ENCODE results near the gene APOL4.

DNA sequence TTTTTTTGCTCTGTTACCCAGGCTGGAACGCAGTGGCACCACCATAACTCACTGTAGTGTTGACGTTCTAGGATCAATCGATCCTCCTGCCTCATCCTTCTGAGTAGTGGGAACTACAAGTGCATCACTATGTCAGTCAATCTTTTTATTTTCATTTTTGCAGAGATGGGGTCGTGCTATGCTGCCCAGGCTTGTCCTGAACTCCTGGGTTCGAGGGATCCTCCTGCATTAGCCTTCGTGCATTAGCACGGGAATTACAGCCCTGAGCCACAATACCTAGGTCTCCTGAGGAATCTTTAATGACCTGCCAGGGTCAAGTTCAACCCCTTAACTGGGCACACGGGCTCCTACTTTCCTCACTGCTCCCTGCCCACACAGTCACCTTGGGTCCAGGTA, 45.5 kb downstream of the APOL4 start:
- TF ChIP-seq, protein P1, sequence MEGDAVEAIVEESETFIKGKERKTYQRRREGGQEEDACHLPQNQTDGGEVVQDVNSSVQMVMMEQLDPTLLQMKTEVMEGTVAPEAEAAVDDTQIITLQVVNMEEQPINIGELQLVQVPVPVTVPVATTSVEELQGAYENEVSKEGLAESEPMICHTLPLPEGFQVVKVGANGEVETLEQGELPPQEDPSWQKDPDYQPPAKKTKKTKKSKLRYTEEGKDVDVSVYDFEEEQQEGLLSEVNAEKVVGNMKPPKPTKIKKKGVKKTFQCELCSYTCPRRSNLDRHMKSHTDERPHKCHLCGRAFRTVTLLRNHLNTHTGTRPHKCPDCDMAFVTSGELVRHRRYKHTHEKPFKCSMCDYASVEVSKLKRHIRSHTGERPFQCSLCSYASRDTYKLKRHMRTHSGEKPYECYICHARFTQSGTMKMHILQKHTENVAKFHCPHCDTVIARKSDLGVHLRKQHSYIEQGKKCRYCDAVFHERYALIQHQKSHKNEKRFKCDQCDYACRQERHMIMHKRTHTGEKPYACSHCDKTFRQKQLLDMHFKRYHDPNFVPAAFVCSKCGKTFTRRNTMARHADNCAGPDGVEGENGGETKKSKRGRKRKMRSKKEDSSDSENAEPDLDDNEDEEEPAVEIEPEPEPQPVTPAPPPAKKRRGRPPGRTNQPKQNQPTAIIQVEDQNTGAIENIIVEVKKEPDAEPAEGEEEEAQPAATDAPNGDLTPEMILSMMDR (IDR thresholded peaks at IDR 0.05) = no peak
- TF ChIP-seq SP1 (CRISPR knock-in tag; conservative IDR thresholded peaks at IDR 0.05) (no peak), ETV6 (CRISPR knock-in tag; IDR thresholded peaks at IDR 0.05) (no peak), ZNF232 (CRISPR knock-in tag; IDR thresholded peaks at IDR 0.05) (no peak), ZBTB21 (CRISPR knock-in tag; IDR thresholded peaks at IDR 0.05; ENCODE audit: borderline replicate concordance) (no peak), TEAD1 (CRISPR knock-in tag; IDR thresholded peaks at IDR 0.05) (no peak), FOXK1 (CRISPR knock-in tag; IDR thresholded peaks at IDR 0.05) (no peak), ZNF416 (CRISPR knock-in tag; IDR thresholded peaks at IDR 0.05) (no peak), ZNF263 (CRISPR knock-in tag; IDR thresholded peaks at IDR 0.05; ENCODE audit: low read depth) (no peak), FOXJ3 (CRISPR knock-in tag; IDR thresholded peaks at IDR 0.05; ENCODE audit: borderline replicate concordance) (no peak)
- TF ChIP-seq, protein P2, sequence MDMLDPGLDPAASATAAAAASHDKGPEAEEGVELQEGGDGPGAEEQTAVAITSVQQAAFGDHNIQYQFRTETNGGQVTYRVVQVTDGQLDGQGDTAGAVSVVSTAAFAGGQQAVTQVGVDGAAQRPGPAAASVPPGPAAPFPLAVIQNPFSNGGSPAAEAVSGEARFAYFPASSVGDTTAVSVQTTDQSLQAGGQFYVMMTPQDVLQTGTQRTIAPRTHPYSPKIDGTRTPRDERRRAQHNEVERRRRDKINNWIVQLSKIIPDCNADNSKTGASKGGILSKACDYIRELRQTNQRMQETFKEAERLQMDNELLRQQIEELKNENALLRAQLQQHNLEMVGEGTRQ (CRISPR knock-in tag; IDR thresholded peaks at IDR 0.05) = no peak
- TF ChIP-seq, protein P3, sequence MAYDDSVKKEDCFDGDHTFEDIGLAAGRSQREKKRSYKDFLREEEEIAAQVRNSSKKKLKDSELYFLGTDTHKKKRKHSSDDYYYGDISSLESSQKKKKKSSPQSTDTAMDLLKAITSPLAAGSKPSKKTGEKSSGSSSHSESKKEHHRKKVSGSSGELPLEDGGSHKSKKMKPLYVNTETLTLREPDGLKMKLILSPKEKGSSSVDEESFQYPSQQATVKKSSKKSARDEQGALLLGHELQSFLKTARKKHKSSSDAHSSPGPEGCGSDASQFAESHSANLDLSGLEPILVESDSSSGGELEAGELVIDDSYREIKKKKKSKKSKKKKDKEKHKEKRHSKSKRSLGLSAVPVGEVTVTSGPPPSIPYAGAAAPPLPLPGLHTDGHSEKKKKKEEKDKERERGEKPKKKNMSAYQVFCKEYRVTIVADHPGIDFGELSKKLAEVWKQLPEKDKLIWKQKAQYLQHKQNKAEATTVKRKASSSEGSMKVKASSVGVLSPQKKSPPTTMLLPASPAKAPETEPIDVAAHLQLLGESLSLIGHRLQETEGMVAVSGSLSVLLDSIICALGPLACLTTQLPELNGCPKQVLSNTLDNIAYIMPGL (CRISPR knock-in tag; IDR thresholded peaks at IDR 0.05) = no peak
- TF ChIP-seq, protein P4, sequence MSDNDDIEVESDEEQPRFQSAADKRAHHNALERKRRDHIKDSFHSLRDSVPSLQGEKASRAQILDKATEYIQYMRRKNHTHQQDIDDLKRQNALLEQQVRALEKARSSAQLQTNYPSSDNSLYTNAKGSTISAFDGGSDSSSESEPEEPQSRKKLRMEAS (CRISPR knock-in tag; IDR thresholded peaks at IDR 0.05) = no peak
- TF ChIP-seq, protein P5, sequence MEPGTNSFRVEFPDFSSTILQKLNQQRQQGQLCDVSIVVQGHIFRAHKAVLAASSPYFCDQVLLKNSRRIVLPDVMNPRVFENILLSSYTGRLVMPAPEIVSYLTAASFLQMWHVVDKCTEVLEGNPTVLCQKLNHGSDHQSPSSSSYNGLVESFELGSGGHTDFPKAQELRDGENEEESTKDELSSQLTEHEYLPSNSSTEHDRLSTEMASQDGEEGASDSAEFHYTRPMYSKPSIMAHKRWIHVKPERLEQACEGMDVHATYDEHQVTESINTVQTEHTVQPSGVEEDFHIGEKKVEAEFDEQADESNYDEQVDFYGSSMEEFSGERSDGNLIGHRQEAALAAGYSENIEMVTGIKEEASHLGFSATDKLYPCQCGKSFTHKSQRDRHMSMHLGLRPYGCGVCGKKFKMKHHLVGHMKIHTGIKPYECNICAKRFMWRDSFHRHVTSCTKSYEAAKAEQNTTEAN (CRISPR knock-in tag; IDR thresholded peaks at IDR 0.05) = no peak

Data from WTC11 (cell line).